ENCODE results near the gene GGT6. TPM values are rescaled to one million over a fixed set of nuclear protein-coding genes. Genes with fewer than 3 reads are reported as not detected.

GGT6 gene
- polyA plus RNA-seq, 3 donors = not detected

DNA sequence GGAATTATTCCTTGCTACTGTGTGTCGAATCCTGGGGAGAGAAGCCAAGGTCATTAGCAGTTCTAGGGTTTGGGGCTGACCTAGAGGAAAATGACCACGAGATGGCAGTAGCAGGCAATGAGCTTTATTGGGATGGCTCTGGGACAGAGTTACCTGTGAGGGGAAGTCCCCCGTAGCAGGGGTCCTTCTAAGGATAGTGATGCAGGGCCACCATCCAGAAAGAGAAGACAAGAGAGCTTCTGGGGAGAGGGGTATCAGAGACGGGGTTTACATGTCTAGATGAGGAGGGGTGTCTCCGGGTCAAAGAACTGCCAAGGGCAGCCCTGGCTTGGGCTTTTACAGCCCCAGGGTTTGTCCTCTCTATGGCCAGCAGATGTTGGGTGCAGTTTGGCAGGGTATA is 6.4 kb upstream of the GGT6 start:
- Histone ChIP-seq H3K4me2 (replicated peaks; ENCODE audit: extremely low read depth, low read length, poor library complexity, severe bottlenecking) (no peak overlapping the region), H3K27me3 (ENCODE audit: control insufficient read depth in 2 of 2, insufficient read depth in 2 of 2, low read length in 2 of 2) (no peaks in the 10 kb centered on the region), H3K36me3 (replicated peaks in 1 of 2; ENCODE audit: control insufficient read depth in 1 of 2, insufficient read depth in 2 of 2, low read length in 2 of 2) (no peaks in the 10 kb centered on the region), H3K9me3 (replicated peaks in 1 of 2; ENCODE audit: control insufficient read depth in 1 of 2, insufficient read depth in 1 of 2, low read length in 2 of 2) (no peaks in the 10 kb centered on the region), H3K27ac (ENCODE audit: low read depth in 1 of 2, low read length in 2 of 2) (no peak overlapping the region), H3K4me3 (replicated peaks in 1 of 3; ENCODE audit: low read depth in 2 of 3, low read length in 3 of 3) (no peak overlapping the region), H3K4me1 (ENCODE audit: control insufficient read depth in 1 of 2, insufficient read depth in 2 of 2, low read length in 2 of 2) (peaks cover 2 to 4% of the 10 kb centered on the region in 2 donors), H2AFZ (ENCODE audit: insufficient read depth, low read depth, low read length, poor library complexity, severe bottlenecking) (no peak overlapping the region), H4K20me1 (ENCODE audit: insufficient read depth, low read length) (no peaks in the 10 kb centered on the region), H3K79me2 (ENCODE audit: insufficient read depth, low read length) (no peaks in the 10 kb centered on the region), H3K9ac (ENCODE audit: insufficient read depth, low read length, poor library complexity, severe bottlenecking) (no peak overlapping the region)
- DNase-seq = peak; percentile 18 to 47 (median 43)
- 35% methylated on average over 5 of the region's 5 CpGs for WGBS (ENCODE audit: insufficient coverage)
- no peaks in the 10 kb centered on the region for H3K9me3 Mint-ChIP-seq
- intact Hi-C loops (cut with micrococcal nuclease) = loop anchor here (5.0 to 10.0 kb wide), 5 partner anchors 61 to 321 kb away; no protein-coding TSS in a partner anchor
- peaks cover 2 to 7% (median 3%) of the 10 kb centered on the region in 3 donors for H3K27me3 Mint-ChIP-seq (ENCODE audit: low read depth in 3 of 3)
- H3K36me3 Mint-ChIP-seq = no peaks in the 10 kb centered on the region
- H3K27ac Mint-ChIP-seq = no peak overlapping the region
- H3K4me1 Mint-ChIP-seq = peaks cover 17% of the 10 kb centered on the region
- no peak overlapping the region for H3K4me3 Mint-ChIP-seq
- TF ChIP-seq, protein P1, sequence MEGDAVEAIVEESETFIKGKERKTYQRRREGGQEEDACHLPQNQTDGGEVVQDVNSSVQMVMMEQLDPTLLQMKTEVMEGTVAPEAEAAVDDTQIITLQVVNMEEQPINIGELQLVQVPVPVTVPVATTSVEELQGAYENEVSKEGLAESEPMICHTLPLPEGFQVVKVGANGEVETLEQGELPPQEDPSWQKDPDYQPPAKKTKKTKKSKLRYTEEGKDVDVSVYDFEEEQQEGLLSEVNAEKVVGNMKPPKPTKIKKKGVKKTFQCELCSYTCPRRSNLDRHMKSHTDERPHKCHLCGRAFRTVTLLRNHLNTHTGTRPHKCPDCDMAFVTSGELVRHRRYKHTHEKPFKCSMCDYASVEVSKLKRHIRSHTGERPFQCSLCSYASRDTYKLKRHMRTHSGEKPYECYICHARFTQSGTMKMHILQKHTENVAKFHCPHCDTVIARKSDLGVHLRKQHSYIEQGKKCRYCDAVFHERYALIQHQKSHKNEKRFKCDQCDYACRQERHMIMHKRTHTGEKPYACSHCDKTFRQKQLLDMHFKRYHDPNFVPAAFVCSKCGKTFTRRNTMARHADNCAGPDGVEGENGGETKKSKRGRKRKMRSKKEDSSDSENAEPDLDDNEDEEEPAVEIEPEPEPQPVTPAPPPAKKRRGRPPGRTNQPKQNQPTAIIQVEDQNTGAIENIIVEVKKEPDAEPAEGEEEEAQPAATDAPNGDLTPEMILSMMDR (IDR thresholded peaks at IDR 0.05) = peak; percentile 69

DNA sequence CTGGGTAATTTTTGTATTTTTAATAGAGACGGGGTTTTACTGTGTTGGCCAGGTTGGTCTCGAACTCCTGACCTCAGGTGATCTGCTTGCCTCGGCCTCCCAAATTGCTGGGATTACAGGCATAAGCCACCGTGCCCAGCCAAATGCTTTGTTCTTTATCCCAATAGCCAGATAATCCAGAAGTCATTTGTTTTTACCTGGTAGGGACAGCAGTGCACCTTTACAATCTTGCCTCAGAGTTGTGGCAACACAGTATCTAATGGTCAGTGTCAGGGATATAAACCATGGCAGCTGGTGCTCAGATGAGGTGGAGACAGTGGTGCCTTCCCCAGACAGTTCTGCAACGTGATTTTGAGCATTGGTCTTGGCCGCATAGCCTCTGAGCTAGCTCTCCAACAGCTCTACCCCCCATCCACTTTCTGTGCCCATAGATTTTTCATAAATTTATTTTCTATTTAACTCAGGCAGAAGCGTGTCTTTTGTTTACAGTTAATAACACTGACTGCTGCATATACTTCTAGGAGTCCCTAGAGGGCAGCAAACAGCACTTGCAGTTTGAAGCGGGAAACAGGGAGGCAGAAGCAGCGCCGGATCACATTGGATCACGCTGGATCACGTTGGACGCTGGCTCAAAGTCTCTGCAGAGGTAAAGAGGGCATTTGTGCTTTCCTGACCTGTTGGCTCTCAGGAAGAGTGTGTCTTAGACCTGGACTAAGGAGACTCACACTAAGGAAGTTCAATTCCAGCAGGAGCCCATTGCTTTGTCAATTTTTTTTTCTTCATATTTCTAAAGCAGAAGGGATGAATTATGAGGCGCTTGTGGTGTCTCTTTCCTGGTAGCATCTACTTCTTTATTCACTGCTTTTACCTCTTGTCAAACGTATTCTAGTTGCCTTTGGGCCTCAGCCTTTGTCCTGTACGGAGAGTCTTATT is 5.1 kb upstream of the GGT6 start:
- no peaks in the 10 kb centered on the region for H3K9me3 Mint-ChIP-seq
- intact Hi-C loops (cut with micrococcal nuclease) = loop anchor here (5.0 to 10.0 kb wide), 5 partner anchors 62 to 322 kb away; no protein-coding TSS in a partner anchor
- H3K27ac Mint-ChIP-seq = no peak overlapping the region
- no peaks in the 10 kb centered on the region for H3K36me3 ChIP-seq (replicated peaks in 1 of 2; ENCODE audit: control insufficient read depth in 1 of 2, insufficient read depth in 2 of 2, low read length in 2 of 2)
- DNase-seq = peak; percentile 50 to 74 (median 72)
- H3K4me1 Mint-ChIP-seq = peaks cover 17% of the 10 kb centered on the region
- no peaks in the 10 kb centered on the region for H3K79me2 ChIP-seq (ENCODE audit: insufficient read depth, low read length)
- H4K20me1 ChIP-seq (ENCODE audit: insufficient read depth, low read length) = no peaks in the 10 kb centered on the region
- WGBS (ENCODE audit: insufficient coverage) = 33% methylated on average over 9 of the region's 16 CpGs
- no peaks in the 10 kb centered on the region for H3K9me3 ChIP-seq (replicated peaks in 1 of 2; ENCODE audit: control insufficient read depth in 1 of 2, insufficient read depth in 1 of 2, low read length in 2 of 2)
- no peak overlapping the region for H3K9ac ChIP-seq (ENCODE audit: insufficient read depth, low read length, poor library complexity, severe bottlenecking)
- H3K4me2 ChIP-seq (replicated peaks; ENCODE audit: extremely low read depth, low read length, poor library complexity, severe bottlenecking) = peak overlapping the region; percentile 48
- H3K27me3 Mint-ChIP-seq (ENCODE audit: low read depth in 3 of 3) = peaks cover 0 to 5% (median 4%) of the 10 kb centered on the region in 3 donors
- peaks cover 2 to 4% of the 10 kb centered on the region in 2 donors for H3K4me1 ChIP-seq (ENCODE audit: control insufficient read depth in 1 of 2, insufficient read depth in 2 of 2, low read length in 2 of 2)
- H3K4me3 ChIP-seq (replicated peaks in 1 of 3; ENCODE audit: low read depth in 2 of 3, low read length in 3 of 3) = no peak overlapping the region
- H3K4me3 Mint-ChIP-seq = peak overlapping the region; percentile 13 to 57
- no peaks in the 10 kb centered on the region for H3K27me3 ChIP-seq (ENCODE audit: control insufficient read depth in 2 of 2, insufficient read depth in 2 of 2, low read length in 2 of 2)
- no peak overlapping the region for H3K27ac ChIP-seq (ENCODE audit: low read depth in 1 of 2, low read length in 2 of 2)
- no peaks in the 10 kb centered on the region for H3K36me3 Mint-ChIP-seq
- TF ChIP-seq, protein P1 (IDR thresholded peaks at IDR 0.05) = peak; percentile 90
- peak overlapping the region; percentile 19 for H2AFZ ChIP-seq (ENCODE audit: insufficient read depth, low read depth, low read length, poor library complexity, severe bottlenecking)

All from CD14-positive monocyte (primary cell).